Lung microvascular endothelial cell (primary cell): ENCODE results near the gene COA8. TPM values are rescaled to one million over a fixed set of nuclear protein-coding genes. Genes with fewer than 3 reads are reported as not detected.
A peak's percentile ranks its signal among the peaks of the same experiment; 100 is the strongest.

ENCODE experiments used
- DNase-seq, 2 donors: peaks; one replicate each; pipeline versions ENCODE4 v3.0.0 to v3.0.0-alpha.2; 2010; ENCODE audit warnings: low read depth in 2 of 2
- total RNA-seq: library from RNA; depleted of rRNA; stranded (reverse); fragments of >200 nt; gene quantifications from 2 replicates; pipeline ENCODE4 v1.2.1, GENCODE V29; 2014

The COA8 gene
- total RNA-seq, 1 donor from 2014 or later = 23.2 TPM

GRCh38 chr14:103535891-103536565 is 26.7 kb upstream of the COA8 start:
- no peak for DNase-seq

GRCh38 chr14:103536693-103537092 is 26.1 kb upstream of the COA8 start:
- DNase-seq = no peak

GRCh38 chr14:103537175-103537990 is 25.4 kb upstream of the COA8 start:
- no peak for DNase-seq

- DNase-seq = no peak
Observed at GRCh38 chr14:103538291-103539055, 24.3 kb upstream of the COA8 start.

DNA sequence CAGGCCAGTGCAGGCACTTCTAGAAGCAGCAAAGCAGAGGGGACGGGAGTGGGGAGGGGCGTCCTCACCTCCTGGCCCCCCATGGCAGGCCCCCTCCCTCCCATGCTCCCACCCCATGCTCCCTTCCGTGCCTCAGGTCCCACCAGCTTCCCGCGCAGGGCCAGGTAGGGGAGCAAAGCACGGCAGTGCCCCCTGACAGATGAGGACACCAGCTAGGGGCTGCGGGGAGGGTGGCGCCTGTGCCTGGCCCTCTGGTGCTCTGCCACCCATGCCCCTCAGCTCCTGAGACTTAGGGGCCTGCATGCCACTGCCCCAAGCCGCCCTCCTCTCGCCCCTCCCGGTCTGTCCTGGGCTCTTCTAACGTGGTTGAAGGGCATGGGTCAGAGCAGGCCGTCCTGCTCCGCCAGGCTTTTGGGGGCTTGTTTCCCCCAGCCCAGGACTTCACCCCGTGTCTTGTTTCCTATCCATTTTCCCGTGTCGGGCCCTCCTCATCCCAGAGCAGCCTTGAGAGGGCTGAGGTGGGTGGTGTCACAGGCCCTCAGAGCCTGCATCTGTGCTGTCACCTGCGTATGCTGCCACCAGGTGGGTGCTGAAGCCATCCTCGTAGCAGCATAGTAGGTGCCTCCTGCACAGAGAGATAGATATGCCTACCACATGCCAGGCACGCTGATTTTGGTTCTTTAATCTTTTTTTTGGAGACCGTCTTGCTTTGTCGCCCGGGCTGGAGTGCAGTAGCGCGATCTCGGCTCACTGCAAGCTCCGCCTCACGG is 23.5 kb upstream of the COA8 start:
- DNase-seq = no peak

GRCh38 chr14:103540821-103541708 is 21.7 kb upstream of the COA8 start:
- no peak for DNase-seq

DNA sequence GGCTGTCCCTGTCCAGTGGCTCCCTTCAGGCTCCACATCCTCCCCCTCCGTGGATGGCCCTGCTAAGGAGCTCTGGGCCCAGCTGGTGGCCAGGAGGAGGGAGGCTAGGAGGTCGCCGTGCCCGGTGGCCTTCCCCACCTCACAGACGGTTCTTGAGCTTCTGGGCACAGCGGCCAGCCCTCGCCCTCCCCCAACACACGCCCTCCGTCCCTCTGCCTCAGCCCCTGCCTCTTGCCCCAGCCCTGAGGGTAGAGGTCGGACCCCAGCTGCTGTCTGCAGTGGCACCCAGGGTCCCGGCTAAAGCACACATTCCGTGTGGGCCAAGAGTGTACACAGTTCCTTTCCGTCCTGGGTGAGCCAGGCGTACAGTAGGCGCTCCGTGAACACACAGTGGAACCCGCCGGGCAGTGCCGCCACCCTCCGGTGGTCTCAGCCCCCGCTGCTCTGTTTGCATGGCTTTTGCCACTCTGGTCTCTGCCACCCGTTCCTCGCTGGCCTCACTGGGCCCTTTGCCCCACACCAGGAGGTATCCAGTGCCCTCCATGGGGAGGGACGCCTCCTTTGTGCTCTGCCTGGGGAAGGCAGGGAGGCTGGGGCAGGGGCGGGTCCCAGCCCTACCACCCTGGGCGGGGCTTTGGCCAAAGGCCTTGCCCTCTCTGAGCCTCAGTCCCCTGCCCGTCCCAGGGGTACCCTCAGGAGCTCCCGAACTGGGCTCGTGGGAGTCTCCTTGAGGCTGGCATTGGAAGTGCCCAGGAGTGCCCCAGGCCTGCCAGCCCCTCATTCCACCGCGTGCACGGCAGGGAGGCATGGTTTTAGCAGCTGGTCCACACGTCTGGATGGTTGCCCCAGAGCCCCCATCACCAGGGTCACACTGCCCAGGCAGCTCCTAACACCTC is 20.8 kb upstream of the COA8 start:
- no peak for DNase-seq

DNA sequence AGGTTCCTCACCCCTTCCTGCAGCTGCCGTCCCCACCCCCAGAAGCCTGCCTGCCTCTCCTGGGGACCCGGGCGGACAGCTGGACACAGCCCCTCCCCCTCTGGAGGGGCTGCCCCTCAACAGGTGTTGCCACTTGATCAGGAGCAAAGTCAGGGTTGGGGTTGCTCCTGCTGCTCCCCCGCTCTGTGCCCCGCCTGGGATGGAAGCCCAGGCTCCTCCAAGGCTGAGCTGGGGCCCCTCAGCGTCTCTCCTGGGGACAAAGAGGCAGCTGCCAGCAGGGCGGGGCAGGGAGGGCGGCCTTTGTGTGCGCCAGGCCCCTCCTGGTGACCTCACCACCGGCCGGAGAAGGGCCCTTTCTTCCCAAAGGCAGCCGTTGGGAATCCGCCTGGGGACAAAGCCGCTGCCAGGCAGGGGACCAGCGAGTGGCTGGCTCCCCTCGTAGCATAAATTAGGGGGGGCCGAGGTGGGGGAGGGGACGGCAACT is 20.1 kb upstream of the COA8 start:
- no peak for DNase-seq

- DNase-seq = no peak
Observed at GRCh38 chr14:103543140-103543539, 19.6 kb upstream of the COA8 start.

DNA sequence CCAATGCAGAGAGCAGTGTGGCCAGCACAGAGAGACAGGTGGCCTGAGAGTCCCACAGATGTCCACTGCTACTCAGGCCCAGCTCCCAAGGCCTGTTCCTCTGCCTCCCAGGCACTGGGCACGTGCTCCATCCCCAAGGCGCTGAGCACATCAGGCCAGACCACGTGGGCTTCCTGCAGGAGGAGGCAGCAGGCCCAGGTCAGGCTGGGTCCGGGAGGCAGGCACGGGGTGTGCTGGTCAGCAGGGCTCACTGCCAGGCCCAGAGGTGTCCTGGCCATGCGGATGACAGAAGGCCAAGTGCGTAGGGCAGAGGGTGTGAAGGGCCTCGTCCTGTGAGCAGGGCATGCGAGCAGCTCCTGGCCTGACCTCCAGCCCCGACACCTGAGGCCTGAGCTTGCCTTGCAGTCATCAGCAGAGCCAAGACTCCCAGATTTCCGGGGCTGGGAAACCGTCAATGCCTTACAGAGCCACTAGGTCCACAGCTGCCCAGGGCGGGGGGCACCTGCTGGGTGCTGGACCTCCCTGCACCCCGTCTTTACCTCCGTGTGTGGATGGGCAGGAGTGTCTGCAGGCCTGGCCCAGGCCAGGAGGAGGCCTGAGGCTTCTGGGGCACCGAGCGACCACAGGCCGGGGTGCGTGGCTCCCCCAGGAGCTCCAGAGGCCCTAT is 18.9 kb upstream of the COA8 start:
- DNase-seq = no peak

- DNase-seq = peak in 1 of 2 donors; percentile 39
Observed at GRCh38 chr14:103544388-103545218, 18.2 kb upstream of the COA8 start.

DNA sequence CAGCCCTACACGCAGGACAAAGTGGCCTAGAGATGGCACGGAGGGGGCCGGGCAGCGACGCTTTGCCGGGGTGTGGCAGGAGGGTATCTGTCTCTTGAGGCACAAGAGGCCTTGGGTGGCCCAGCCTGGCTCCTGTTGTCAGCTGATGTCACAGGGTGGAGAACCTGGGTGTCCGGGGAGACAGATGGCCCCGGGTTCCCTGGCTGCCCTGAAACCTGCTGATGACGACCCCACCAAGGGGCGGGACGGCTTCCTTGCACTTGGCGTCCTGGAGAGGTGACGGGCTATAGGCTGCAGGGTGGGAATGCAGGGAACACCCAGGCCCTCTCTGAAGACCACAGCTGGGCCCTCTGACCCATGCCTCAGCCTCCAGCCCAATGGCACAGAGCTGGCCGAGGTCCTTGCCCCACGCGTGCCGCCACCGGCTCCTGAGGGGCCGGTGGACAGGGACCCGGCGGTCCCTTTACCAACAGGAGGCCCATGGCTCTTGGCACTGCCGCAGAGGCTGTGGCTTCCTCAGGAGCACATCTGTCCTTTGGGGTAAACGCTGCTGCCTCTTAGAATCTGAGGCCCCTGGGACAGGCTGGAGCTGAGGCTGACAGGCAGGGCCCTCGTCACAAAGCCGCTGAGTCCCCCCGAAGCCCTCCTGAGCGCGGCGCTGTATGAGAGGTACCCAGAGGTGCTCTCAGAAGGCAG is 17.4 kb upstream of the COA8 start:
- DNase-seq = no peak

- DNase-seq = no peak
Observed at GRCh38 chr14:103545915-103546651, 16.7 kb upstream of the COA8 start.

DNA sequence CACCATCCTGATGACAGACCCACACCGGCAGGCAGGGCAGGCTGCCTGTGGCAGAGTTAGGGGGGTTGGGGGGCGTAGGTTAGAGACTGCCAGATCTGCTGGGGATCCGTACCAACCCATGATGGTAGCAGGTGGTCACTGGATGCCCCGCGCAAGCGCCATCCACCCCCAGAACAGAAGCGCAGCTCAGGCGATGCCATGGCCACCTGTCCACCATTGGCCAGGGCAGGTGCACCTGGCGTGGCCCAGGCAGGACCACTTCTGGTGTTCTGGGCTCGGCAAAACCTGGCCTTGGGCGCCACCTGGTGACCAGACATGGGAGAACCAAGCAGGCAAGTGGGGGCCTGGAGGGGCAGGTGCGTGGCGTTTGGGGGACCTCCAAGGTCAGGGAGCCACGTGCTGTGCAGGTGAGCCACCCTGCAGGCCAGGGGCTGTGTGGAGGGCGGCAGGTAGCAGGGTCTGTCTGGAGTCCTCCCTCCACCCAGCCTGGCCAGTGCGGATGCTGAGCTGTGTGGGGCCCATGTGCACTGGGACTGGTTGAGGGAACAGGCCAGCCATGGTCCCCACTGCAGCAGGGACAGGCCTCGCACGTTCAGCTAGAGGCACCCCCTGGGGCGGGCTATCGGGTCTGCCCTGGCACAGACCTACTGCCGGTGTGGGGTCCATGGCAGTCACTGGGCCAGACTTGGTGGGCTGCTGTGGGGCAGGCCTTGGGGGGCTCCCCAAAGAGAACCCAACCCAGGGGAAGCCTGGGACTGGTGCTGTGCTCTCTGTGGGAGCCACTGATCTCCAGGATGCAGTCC is 15.9 kb upstream of the COA8 start:
- DNase-seq = peak; percentile 51 to 69

- no peak for DNase-seq
Observed at GRCh38 chr14:103547455-103547940, 15.3 kb upstream of the COA8 start.
